Measurements from ENCODE around the gene OPRL1.

OPRL1 gene

DNA sequence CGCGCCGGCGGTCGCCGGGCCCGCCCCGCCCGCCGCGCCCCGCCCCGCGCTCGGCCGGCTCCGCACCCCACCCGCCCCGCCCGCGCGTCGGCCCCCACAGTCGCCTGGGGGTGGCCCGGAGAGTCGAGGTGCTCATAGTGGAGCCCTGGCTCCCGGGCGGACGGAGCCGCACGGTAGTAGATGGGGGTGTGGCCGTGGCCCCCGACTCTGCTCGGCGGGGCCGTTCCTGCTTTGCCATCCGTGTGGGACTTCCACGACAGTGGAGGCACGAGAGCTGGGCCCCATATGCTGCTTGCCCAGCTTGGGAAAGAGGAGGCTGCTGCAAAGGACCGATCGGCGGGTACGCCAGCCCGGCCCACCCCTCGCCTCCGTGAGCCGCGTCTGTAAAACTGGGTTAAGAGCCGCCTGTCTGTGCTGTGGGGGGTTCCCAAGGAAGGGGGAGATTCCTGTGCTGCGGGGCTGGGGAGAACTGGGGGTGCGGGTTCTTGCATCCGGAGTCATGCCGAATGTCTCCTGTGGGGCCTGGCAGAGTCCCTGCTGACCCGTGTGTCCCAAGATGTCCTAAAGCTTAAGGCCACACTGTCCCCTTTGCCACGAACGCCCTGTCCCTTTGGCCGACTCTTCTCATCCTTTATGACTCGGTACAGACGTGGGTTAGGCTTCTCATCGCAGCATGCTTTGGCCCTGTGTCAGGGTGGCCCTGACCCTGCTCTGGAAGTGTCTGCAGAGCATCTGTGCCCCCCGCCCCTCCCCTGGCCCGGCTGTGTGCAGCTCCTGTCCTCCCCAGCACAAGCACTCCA is at the start of gene OPRL1:
OPRL1 (plus strand) TSS at position 70 of the 800 bp plus-strand sequence. CDS start 12,639 bp downstream, outside the sequence.
- DNase-seq = peak; percentile 48

DNA sequence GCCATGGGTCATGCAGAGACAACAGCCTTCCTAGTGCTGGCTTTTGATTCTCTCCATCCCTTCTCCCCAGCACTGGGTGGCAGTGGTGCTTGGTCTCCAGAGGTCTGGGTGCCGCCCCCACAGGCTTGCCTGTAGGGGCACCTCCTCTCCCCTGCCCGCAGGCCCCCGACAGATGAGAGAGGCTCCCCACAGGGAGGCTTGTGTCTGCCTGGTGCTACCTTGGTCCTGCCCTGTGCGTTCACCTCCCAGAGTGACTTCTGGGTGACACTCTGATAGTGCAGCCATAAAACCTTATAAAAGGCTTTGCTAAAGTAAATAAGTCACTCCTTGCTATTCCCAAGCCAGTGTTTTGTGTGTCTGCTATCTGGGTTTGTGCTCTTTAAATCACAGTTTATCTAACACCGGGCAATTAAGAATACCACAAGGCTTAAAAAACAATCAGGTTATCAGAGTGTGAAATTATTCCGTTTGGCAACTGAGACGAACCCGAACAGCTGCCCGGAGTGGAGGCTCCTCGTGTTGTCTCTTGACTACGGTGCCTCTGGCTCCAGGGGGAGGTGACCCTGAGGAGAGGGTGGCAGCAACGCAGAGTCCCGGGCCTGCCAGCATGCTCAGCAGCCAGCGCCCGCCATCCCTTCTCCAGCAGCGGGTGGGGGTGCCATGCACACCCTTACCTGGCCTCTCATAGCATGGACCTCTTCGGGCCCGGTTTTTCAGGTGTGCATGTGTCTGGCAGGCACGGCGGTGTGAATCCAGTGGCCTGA is 49.3 kb upstream of the OPRL1 start:
- DNase-seq = no peak

DNA sequence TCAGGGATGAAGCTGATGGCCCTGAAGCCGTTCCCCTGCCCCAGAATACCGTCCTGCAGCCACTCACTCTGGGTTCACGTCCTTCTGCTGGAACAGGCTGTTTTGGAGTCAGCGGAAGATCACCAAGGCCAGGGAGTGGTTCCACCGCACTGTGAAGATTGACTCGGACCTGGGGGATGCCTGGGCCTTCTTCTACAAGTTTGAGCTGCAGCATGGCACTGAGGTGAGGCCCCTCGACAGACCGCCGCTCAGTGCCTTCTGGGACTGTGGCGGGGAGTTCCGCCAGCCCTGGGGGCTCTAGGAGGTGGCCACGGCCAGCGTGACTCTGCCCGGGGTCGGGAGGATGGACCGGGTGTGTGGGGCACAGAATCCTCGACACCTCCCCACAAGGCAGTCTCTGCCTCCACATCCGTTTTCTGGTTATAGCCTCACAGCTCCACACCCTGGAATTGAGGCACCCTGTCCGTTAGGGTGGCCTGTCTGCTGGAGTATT is 48.0 kb upstream of the OPRL1 start:
- no peak for DNase-seq

DNA sequence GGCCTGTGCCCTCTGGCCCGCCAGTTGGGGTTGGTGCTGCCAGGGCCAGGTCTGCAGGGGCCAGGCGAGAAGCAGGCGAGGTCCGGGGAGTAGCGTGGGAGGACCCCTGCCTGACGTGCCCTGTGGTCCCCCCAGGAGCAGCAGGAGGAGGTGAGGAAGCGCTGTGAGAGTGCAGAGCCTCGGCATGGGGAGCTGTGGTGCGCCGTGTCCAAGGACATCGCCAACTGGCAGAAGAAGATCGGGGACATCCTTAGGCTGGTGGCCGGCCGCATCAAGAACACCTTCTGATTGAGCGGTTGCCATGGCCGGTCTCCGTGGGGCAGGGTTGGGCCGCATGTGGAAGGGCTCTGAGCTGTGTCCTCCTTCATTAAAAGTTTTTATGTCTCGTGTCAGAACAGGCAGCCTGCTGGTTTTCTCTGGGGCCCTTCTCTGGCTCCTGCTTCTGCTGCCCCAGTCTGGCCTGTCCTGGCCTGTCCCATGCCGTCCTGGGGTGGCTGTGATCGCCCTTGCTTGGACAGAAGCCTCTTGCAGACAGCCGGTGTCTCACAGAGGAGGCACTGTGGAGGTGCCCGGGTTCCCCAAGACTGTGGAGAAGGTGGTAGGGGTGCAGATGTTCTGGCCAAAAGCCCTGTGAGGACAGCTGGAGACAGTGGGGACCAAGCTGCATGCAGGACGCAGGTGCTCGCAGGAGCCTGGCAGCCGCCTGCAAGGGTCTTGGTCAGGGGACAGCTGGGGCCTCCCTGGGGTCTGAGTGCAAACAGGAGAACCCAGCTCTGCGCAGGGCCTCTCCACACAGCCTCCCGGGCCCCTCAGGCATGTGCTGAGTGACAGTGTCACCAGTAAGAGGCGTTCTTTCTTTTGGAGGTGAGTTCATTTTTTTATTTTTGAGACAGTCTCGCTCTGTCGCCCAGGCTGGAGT is 46.9 kb upstream of the OPRL1 start:
- DNase-seq = no peak

DNA sequence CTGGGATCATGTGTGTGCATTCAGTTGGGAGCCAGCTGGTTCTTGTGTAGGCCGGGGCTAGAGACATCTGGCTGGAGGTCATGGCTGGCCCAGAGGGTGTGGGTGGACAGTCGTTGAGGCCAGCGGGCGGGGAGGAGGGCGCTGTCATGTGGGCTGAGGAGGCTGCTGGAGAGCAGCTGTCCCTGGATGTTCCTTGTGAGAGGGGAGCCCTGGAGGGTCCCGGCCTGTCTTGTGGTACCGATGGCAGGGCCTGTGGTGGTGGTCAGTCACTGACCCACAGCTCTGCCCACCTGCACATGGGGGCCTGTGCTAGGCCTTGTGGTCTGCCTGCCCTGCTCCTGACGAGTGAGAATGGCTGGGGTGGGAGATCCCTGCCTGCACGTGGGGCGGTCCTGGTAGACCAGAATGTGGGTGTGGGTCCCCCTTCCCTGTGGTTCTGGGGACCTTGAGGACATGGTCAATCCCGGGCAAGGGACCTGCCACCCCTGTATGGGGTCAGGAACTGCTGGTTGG is 45.8 kb upstream of the OPRL1 start:
- DNase-seq = no peak

DNA sequence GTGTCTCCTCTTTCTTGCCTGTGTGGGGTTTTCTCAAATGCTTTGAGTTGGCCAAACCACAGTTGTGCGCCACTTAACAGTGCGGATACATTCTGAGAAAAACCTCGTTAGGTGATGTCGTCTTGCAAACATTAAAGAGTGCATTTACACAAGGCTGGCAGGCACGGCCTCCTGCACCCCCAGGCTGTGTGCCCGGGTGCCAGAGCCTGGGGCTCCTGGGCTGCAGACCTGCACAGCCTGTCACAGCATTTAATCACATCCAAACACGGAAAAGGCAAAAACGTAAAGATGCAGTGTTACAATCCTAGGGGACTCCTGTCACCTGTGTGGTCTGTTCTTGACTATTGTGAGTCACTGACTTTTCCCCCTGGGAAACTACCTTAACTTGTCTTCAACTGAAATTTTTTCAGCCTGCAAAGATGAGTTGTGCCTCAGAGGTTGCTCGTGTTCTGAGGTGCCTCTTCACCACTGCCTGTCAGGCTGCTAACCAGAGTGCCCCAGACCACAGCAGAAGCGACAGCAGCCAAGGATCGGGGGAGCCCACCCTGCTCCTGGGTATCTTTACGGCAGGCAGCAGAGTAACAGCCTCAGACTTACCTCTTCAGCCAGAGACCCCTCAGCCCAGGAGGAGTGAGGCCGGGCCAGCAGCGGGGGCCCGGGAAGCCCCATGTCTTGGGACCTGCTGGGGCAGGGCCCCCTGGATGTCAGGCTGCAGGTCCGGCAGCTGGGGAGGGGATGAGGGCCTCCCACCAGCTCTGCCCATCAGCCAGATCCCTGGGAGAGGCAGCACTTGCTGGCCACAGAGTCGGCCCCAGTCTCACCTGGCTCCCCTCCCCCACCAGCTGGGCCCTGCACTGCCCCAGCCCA is 44.6 kb upstream of the OPRL1 start:
- DNase-seq = peak; percentile 36

DNA sequence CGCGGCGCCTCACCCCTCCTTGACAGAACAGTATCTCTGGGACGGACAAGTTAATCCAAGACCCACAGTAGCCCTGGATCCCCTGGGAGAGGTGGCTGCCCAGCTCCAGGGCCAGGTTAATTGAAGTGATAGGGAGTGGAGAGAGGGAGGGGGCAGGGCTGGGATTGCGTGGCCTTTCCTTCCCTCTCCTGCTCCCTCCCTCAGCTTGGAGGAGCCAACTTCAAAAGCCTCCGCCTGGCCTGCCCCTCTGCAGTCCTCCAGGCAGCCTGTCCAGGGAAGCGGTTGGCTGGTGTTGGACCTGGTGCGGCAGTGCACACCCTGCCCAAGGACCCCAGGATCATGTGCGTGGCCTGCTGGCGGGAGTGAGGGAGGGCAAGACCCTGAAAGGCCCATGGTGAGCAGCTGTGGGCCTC is 43.9 kb upstream of the OPRL1 start, which contains the start of gene C20orf204:
C20orf204 (plus strand) TSS at position 250 of the 413 bp plus-strand sequence; CDS start at position 392, 142 bp downstream.
- DNase-seq = no peak

DNA sequence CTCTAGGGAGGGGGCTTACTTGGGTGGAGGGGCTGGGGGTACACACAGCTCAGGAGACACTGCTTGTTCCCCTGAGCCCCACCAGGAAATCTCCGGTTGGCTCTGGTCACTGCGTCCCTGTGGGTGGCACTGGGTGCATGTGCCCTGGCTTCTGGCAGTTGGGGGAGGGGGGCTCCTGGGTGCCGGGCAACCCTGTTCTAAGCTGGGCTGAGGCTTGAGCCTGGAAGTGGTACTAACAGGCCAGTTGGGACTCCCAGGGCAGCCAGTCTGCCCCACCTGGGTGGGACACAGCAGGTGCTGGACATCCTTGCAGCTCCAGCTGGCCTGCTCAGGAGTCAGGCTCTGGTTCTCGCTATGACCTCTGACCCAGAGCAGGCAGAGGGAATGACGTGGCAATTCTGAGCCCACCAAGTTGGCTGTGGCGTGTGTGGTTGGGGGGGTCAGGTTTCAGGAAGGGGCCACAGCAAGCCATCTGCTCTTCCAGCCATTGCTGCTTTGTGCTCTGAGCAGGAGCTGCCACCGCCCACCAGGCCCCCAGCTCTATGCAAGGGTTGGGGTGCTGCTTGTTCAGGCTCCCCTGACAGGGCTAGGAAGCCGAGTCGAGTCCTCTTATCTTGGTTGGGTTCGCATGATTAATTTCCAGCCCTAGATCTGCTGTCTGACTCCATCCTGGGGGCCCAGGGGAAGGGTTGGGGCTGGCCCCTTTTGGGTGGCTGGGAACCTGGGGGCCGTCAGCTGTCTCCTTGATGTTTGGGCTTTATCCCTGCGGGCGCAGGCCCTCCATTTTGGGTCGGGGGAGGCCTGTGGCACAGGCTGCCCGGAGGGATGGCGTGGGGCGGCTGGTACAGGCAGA is 43.3 kb upstream of the OPRL1 start:
- no peak for DNase-seq

DNA sequence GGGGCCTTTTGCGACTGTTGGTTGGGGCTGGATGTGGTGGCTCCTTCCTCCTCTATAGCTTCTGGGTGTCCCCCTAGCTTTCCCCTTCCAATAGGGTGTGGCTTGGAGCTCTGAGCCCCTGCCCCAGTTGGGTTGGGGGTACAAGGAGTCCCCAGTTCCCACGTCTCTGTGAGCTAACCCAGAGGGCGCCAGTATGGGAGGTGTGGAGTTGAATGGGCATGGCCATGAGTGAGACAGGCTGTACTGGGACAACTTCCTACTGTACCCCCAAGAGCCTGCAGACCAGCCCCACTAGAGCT is 42.7 kb upstream of the OPRL1 start:
- no peak for DNase-seq

DNA sequence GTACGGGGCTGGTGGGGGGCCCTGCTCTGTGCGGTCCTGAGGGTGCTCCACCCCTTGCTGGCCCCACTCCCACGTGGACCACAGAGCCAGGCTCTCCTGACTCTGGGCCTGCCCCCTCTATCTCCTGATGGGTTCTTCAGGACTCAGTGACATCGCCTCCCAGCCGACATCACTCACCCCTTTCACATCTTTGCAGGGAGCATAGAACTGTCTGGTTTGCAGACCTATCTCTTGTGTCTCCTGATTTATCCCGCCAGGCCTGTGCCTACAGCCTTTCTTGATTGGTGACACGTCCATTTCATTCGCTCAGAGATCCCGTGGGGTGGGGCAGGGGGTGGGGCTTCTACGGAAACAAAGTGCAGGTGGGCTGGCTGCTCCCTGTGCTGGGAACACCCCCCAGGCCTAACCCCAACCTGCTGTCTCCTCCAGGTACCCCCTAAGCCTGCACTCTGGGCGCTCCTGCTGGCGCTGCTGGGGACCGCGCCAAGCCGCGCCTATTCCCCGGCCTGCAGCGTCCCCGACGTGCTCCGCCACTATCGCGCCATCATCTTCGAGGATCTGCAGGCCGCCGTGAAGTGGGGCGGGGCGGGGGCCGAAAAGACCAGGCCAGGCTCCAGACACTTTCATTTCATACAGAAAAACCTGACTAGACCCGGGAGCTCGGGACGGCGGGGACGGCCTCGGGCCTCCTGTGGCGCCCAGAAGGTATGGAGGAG is 42.2 kb upstream of the OPRL1 start:
- peak; percentile 38 for DNase-seq

DNA sequence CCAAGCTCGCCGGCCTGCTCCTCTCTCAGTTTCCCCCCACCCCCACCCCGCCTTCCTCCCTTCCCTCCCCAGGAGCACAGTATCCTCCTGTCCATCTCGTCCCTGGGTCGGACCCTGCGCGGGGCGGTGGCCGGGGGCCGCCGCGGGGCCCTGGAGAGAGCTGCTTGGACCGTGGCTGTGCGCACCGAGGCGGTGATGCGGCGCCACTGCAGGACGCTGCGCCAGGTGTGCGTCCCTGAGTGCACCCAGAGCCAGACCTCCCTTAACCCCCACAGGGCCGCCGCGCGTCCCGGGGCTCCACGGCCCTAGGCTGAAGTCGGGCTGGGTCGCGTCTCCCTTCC is 41.7 kb upstream of the OPRL1 start:
- DNase-seq = no peak

DNA sequence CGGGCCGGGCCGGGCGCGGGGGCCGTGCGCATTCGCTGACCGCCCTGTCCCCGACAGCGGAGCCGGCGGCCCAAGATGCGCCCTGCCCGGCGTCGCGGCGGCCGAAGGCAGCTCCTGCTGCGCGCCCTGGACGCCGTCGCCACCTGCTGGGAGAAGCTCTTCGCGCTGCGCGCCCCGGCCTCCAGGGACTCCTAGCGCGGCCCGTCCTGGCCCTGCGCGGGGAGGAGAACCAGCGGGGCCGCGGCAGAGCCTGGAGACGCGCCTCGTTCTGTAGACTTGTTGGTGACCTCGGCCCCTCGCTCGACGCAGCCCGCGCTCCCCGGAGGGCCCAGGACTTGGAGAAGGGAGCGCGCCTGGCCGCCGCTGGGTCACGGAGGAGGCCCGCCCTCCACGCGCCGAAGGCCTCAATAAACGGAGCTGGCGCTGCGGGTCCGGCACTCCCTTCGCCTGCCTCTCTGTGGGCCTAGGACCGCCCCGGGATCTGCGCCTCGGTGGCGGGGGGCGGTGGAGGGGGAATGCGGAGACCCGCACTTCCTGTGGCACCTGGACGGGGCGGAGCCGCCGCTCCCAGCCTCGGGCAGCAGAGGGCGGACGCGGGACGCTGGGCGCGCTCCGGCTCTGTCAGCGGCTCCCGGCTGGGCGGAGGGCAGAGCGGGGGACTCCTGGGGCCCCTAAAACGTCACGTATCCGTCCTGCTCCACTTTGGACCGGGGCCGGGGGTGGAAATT is 41.2 kb upstream of the OPRL1 start:
- peak; percentile 82 for DNase-seq

DNA sequence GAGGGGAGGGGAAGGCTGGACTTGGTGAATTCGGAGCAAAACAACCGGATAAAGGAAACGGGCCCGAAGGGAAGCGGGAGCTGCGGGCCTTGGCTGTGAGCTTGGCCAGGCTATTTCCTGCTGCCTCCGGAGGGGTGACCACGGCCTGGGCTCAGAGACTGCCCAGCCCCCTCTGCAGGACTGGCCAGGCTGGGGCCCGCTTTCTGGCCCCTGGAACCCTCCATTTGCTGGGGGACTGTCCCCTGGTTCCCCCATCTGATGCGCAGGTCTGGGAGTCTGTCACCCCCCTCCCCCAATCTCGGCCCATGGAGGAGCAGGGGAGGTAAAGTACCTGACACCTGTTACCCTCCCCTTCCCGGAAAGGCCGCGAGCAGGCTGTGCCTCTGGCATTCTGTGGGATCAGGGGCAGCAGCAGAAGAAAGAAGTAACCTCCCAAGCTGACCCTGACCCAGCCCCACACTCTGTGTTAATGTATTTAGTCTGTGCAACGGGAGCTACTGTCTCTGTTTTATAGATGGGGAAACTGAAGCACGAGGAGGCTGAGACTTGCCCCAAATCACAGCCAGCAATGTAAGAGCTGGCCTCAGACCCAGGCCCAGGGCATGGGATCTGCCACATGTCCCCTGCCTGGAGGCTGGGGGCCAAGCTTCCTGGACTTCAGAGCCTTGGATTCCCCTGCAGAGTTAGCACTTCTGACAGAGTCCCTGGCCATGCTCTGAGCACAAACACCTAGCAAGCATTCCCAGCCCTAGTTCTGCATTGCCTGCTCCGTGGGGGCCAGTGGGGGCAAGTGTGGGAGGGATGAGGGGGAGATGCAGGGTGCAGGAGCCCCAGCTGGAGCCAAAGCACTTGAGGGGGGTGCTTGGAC is 40.4 kb upstream of the OPRL1 start:
- no peak for DNase-seq

DNA sequence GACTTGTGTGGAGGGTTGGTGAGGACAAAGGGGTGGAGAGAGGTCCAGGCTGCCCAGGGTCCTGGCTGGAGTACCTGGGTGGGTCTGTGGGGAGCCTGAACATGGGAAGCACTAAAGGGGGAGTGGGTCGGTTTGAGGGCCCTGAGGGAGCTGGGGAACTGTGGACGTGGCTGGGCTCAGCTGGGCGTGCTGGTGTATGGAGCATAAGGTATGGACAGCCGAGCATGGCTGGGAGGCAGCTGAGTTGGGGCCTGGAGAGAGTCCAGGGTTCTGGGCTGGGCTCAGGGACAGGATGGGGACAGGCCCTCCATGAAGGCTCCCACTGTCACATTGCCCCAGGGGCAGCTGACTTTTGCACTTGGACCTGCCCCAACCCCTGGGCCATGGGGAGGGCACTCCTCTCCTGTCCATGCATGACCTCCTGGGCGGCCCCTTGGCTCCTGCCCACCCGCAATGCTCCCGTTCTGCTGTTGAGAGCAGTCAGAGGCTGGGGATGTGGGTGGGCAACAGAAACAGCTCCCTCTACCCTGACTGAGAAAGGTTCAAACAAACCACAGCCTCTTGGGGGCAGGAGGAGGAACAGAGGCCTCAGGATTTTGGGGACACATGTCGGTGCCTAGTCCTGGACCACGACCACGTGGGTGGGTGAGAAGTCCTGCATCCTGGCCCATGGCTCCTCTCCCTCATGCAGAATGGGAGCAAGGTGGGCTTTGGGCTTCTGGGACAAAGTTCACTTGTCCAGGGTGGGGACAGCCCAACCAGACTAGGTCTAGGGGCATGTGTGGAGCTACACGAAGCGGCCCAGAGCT is 39.4 kb upstream of the OPRL1 start:
- DNase-seq = no peak

DNA sequence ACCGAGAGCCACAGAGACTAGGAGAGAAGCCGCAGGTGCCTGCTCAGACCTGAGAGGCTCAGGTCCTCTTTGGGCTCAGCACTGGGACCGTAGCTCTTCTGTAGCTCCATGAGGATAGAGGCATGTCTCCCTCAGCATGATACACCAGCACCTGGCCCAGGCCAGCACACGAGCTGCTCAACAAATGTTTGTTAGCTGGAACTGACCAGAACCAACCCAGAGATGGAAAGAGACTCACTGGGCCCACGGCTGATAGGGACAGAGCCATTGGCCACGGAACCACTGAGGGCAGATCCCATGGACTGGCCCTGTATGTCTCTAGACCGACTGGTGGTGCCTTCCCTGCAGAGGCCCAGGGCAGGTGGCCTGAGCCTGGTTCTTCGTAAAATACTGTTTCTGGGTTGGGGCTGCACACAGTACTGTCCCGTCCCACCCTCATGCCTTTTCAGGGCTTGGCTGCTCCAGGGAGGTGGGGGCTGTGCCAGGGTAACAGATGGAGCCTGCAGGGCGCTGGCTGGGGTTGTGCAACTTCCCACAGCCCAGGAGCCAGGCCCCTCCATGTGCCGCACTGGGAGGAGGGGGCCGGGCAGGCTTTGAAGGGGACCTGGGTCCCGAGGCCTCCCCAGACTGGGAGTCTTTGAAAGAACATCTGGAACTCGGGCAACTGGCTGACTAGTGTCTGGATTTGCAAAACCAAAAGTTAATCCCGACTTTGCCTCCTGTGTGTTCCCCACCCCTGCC is 38.7 kb upstream of the OPRL1 start:
- no peak for DNase-seq

DNA sequence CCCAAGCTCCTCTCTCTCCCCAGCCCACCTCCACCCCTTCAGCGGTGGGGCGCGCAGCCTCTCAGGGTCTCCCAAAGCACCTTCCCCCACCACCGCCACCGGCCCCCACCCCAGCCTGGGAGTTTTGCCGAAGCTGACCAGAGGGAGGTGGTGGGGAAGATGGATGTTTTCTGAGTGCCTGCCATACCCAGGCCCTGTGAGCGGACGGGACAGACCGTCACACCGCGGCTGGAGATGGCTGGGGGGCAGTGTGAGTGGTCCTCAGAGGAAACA is 38.2 kb upstream of the OPRL1 start:
- DNase-seq = no peak

Data from activated naive CD4-positive, alpha-beta T cell treated with anti-CD3 and anti-CD28 coated beads, Interleukin-2, amount 50 U/mL, for 16 hours (primary cell).